ENCODE results near the gene DNAJB6. TPM values are rescaled to one million over a fixed set of nuclear protein-coding genes. Genes with fewer than 3 reads are reported as not detected.

The DNAJB6 gene
- total RNA-seq, 4 donors from 2014 or later = 63.5 to 125 (median 107) TPM

DNA sequence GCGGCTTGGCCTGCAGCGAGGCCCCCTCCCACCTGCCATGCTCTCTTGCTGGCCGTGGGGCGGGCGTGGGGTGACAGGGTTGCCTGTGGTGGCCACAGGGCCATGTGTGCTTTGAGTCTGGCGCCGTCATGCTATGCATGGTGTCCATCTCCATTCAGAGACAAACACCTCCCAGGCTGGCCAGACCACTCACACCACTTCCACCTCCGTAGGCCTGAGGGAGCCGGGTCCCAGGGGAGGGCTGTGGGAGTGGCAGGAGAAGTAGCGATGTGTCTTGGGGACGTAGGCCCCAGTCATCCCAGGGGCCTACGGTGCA, 65.5 kb downstream of the DNAJB6 start:
- no peaks in the 10 kb centered on the region for H3K9me3 ChIP-seq
- H3K4me1 ChIP-seq = peaks cover 0 to 21% of the 10 kb centered on the region in 2 donors
- DNase-seq = no peak
- no peaks in the 10 kb centered on the region for H3K27me3 ChIP-seq
- H3K27ac ChIP-seq = peak overlapping the region in 1 of 2 donors; percentile 36
- no peak overlapping the region for H3K4me3 ChIP-seq
- H3K36me3 ChIP-seq = no peaks in the 10 kb centered on the region
- intact Hi-C loops (cut with DNase I; ENCODE audit: low total_unique reads) = no loop called here
- no peak for TF ChIP-seq POLR2A (IDR thresholded peaks at IDR 0.05)
- TF ChIP-seq, protein P1, sequence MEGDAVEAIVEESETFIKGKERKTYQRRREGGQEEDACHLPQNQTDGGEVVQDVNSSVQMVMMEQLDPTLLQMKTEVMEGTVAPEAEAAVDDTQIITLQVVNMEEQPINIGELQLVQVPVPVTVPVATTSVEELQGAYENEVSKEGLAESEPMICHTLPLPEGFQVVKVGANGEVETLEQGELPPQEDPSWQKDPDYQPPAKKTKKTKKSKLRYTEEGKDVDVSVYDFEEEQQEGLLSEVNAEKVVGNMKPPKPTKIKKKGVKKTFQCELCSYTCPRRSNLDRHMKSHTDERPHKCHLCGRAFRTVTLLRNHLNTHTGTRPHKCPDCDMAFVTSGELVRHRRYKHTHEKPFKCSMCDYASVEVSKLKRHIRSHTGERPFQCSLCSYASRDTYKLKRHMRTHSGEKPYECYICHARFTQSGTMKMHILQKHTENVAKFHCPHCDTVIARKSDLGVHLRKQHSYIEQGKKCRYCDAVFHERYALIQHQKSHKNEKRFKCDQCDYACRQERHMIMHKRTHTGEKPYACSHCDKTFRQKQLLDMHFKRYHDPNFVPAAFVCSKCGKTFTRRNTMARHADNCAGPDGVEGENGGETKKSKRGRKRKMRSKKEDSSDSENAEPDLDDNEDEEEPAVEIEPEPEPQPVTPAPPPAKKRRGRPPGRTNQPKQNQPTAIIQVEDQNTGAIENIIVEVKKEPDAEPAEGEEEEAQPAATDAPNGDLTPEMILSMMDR (IDR thresholded peaks at IDR 0.05) = no peak

DNA sequence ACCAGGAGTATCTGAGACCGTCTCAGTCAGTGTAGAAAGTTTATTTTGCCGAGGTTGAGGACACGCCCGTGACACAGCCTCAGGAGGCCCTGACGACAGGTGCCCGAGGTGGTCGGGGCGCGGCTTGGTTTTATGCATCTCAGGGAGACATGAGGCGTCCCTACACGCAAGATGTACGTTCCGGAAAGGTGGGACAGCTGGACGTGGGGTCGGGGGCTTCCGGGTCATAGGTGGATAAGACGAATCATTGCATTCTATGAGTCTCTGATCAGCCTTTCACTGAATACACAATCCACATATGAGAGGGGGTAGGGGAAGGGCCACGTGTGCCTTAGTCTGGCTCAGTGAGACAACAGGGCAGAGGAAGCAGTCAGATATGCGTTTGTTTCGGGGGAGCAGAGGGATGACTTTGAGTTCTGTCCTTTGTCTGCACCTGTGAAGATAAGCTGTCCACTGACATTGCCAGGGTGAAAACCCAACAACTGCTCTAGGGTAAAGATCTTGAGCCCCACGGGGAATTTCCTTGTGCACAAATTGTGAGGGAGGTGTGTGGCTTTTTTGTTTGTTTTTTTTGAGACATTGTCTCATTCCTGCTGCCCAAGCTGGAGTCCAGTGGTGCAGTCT, 66.2 kb downstream of the DNAJB6 start:
- no peaks in the 10 kb centered on the region for H3K27me3 ChIP-seq
- no peak for DNase-seq
- intact Hi-C loops (cut with DNase I; ENCODE audit: low total_unique reads) = no loop called here

DNA sequence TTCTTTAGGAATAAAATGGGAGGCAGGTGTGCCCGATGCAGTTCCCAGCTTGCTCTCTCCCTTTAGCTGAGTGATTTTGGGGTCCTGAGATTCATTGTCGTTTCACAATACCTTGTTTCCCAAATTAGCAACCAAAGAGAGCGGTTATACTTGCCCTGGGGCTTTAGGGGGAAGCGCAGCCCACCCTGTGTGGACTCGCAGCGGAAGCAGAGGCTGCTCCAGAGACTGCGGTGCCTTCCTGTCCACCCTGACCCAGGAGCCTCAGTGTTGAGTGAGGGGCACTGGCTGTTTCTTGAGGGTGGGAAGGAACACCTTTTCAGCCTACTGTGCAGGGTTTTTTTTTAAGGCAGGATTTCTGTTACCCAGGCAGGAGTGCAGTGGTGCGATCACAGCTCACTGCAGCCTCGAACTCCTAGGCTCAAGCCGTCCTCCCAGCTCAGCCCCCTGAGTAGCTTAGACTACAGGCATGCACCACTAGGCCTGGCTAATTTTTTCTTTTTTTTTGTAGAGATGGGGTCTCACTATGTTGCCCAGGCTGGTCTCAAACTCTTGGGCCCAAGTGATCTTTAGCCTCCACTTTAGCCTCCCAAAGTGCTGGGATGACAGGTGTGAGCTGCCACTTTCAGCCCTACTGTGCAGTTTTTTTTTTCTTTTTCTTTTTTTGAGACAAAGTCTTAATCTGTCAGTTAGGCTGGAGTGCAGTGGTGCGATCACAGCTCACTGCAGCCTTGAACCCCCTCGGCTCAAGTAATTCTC, 67.0 kb downstream of the DNAJB6 start:
- Histone ChIP-seq H3K27ac (no peak overlapping the region), H3K27me3 (no peaks in the 10 kb centered on the region), H3K9me3 (no peaks in the 10 kb centered on the region), H3K36me3 (no peaks in the 10 kb centered on the region), H3K4me1 (peaks cover 0 to 12% of the 10 kb centered on the region in 2 donors), H3K4me3 (no peak overlapping the region)
- no peak for DNase-seq
- intact Hi-C loops (cut with DNase I; ENCODE audit: low total_unique reads) = no loop called here
- no peak for TF ChIP-seq POLR2A (IDR thresholded peaks at IDR 0.05)
- TF ChIP-seq, protein P1 (IDR thresholded peaks at IDR 0.05) = no peak

More for the DNA sequence above, 66.2 kb downstream of the DNAJB6 start:
- Histone ChIP-seq H3K27ac (no peak overlapping the region), H3K36me3 (no peaks in the 10 kb centered on the region), H3K9me3 (no peaks in the 10 kb centered on the region), H3K4me1 (peaks cover 0 to 14% of the 10 kb centered on the region in 2 donors), H3K4me3 (no peak overlapping the region)
- TF ChIP-seq, protein P1 (IDR thresholded peaks at IDR 0.05) = no peak
- TF ChIP-seq POLR2A (IDR thresholded peaks at IDR 0.05) = no peak

DNA sequence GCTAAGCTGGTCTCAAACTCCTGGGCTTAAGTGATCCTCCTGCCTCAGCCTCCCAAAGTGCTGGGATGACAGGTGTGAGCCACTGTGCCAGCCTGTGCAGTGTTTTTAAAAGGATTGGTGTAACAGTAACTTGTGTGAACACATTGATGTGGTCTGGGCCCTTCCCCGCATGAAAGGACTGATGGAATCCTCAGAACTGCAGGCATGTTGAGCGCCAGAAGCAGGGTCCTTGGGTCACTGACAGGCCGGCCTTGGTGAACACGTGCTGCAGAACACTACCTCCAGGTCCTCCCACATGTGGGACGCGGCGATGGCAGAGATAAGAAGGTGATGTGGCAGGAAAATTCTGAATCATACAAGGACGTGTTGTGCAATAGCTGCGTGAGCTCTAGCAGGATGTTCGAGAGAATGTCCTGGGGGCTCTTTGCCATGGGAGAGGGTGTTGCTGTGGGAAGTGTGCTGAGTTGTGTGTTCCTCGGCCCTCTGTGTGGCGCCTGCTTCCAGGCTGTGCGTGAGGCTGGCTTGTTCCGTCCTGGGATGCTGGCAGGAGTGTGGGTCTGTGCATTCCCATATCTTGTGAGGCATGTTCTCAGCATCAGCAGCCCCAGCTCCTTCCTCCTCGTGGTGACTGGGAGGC, 68.2 kb downstream of the DNAJB6 start:
- peak overlapping the region; percentile 43 to 65 for H3K27ac ChIP-seq

GRCh38 chr7:157405501-157405900, 68.7 kb downstream of the DNAJB6 start:
- H3K27ac ChIP-seq = peak overlapping the region; percentile 43 to 65
- intact Hi-C loops (cut with DNase I; ENCODE audit: low total_unique reads) = no loop called here

More for the DNA sequence above, 68.2 kb downstream of the DNAJB6 start:
- Histone ChIP-seq H3K36me3 (no peaks in the 10 kb centered on the region), H3K27me3 (no peaks in the 10 kb centered on the region), H3K4me3 (no peak overlapping the region), H3K9me3 (no peaks in the 10 kb centered on the region), H3K4me1 (peaks cover 0 to 12% of the 10 kb centered on the region in 2 donors)
- intact Hi-C loops (cut with DNase I; ENCODE audit: low total_unique reads) = no loop called here
- TF ChIP-seq POLR2A (IDR thresholded peaks at IDR 0.05) = no peak
- DNase-seq = peak; percentile 66 to 74

More at GRCh38 chr7:157405501-157405900, 68.7 kb downstream of the DNAJB6 start:
- Histone ChIP-seq H3K4me3 (no peak overlapping the region), H3K4me1 (peaks cover 0 to 12% of the 10 kb centered on the region in 2 donors), H3K9me3 (no peaks in the 10 kb centered on the region), H3K36me3 (no peaks in the 10 kb centered on the region), H3K27me3 (no peaks in the 10 kb centered on the region)
- no peak for TF ChIP-seq POLR2A (IDR thresholded peaks at IDR 0.05)
- TF ChIP-seq, protein P1 (IDR thresholded peaks at IDR 0.05) = no peak
- DNase-seq = no peak

All from uterus (tissue), 4 donors.